HG02938 (cell line): ENCODE data around the gene SMG7.
A peak's percentile ranks its signal among the peaks of the same experiment; 100 is the strongest.
"Not testable (repeated sequence)": the region's sequence is repeated elsewhere in the genome, so short reads cannot be mapped to it uniquely, and the experiment has no call there.

Experiments
- ATAC-seq: cut with Tn5 transposase; IDR thresholded peaks from one replicate; pipeline ENCODE4 v1.9.1; 2021; ENCODE audit warnings: mild to moderate bottlenecking, moderate library complexity; ENCODE audit not compliant: unreplicated experiment

SMG7 gene, protein sequence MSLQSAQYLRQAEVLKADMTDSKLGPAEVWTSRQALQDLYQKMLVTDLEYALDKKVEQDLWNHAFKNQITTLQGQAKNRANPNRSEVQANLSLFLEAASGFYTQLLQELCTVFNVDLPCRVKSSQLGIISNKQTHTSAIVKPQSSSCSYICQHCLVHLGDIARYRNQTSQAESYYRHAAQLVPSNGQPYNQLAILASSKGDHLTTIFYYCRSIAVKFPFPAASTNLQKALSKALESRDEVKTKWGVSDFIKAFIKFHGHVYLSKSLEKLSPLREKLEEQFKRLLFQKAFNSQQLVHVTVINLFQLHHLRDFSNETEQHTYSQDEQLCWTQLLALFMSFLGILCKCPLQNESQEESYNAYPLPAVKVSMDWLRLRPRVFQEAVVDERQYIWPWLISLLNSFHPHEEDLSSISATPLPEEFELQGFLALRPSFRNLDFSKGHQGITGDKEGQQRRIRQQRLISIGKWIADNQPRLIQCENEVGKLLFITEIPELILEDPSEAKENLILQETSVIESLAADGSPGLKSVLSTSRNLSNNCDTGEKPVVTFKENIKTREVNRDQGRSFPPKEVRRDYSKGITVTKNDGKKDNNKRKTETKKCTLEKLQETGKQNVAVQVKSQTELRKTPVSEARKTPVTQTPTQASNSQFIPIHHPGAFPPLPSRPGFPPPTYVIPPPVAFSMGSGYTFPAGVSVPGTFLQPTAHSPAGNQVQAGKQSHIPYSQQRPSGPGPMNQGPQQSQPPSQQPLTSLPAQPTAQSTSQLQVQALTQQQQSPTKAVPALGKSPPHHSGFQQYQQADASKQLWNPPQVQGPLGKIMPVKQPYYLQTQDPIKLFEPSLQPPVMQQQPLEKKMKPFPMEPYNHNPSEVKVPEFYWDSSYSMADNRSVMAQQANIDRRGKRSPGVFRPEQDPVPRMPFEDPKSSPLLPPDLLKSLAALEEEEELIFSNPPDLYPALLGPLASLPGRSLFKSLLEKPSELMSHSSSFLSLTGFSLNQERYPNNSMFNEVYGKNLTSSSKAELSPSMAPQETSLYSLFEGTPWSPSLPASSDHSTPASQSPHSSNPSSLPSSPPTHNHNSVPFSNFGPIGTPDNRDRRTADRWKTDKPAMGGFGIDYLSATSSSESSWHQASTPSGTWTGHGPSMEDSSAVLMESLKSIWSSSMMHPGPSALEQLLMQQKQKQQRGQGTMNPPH

DNA sequence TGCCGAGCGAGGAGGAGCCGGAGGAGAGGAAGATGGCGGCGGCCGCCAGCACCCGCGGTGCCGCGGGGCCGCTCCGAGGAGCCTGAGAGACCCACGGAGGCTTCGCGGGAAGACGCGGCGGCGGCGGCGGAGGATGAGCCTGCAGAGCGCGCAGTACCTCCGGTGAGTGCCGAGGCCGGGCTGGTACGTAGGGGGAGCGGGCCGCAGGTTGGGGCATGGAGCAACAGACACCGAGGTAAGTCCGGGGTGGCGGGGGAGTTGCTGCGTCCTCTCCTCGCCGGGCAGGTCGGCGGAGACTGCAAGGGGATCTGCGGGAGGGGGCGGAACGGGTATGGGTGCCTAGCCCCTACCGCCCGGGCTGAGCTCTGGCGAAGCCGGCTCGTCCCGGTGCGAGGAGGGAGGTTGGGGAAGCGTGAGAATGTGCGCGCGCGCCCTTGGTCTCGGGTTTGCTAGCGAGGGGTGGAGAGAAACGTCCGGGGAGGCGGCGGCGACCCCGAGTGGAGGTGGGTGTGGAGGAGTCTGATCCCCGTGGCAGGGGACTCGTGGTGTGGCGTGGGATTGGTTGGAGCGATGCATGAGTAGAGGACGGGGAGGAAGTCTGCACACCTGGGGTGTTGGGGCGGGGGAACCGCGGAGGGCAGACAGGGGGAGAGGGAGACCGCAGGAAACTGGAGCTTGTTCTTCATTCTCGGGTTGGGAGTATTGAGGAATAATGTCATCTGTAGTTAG lies at the start of gene SMG7:
Gene SMG7, plus strand, starts transcription at position 12 of the 729 bp plus-strand sequence. Its CDS starts 122 bp downstream, at position 134.
- peak; percentile 6 for ATAC-seq

DNA sequence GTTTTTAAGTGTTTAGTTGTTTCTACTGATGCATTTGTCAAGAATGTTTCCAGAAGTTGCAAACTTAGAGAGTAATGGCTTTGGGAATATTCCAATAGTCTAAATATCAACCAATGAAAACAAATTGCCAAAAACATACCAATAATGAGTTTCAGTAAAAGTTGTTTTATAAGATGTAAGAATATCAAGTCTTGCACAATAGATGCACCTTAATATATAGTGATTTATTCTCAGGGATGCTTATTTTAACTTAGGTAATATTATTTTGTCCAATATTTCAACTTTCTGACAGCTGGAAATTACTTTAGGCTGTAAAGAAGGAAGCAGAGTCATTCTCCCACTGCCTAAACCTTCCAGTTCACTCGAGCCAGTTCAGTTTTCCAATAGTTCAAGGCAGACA lies 48.8 kb upstream of the SMG7 start:
- no peak for ATAC-seq

DNA sequence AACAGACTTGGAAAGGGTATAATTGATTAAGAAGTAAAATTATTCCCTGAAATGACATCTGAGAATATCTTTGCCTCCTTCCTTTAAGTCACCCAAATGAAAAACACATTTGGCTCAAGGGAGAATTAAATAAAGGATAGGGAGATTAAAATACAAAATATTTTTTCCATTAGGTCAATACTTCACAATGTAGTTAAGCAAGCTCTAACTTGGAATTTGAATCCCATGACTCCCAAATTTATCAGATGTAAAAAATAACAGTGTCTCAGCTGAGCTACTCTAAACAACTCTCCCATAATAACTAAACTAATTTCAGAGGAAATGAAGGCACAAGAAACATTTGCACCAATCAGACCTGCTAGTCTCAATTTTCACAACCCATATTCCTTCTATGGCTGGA lies 47.6 kb upstream of the SMG7 start:
- ATAC-seq = no peak

DNA sequence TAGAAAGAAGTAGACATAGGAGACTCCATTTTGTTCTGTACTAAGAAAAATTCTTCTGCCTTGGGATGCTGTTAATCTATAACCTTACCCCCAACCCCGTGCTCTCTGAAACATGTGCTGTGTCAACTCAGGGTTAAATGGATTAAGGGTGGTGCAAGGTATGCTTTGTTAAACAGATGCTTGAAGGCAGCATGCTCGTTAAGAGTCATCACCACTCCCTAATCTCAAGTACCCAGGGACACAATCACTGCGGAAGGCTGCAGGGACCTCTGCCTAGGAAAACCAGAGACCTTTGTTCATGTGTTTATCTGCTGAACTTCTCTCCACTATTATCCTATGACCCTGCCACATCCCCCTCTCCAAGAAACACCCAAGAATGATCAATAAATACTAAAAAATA lies 44.7 kb upstream of the SMG7 start:
- not testable (repeated sequence) for ATAC-seq

DNA sequence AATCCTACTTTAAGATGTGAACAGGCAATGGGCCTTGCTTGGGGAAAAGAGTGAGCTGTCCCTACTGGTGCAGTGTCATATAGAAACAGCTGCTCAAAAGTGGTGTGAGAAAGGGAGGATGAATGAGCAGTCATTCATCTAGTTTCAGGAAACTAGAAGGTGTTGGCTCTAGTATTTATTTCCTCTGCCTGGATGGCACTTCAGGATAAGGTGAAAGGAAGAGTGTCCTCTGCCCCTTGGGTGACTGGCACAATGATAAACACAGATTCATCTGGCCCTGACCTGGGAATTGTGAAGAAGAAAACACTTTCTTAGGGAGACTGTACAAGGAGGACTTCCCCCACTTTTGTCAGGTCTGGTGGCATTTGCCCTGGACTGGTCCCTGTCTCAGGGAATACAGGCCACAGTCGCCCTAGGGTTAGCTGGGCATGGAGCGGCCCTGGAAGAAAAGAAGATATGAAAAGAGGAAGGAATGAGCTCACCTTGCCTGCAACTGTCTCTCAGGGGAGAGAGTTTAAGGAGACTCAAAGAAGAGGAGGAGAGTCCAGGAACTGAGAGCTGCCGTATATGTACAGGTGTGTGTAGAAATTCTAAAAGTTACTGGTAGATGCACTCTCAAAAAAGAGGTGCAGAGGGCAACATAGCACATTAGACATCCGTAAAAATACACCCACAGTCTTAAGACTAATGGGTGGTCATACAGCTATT lies 40.3 kb upstream of the SMG7 start:
- no peak for ATAC-seq

DNA sequence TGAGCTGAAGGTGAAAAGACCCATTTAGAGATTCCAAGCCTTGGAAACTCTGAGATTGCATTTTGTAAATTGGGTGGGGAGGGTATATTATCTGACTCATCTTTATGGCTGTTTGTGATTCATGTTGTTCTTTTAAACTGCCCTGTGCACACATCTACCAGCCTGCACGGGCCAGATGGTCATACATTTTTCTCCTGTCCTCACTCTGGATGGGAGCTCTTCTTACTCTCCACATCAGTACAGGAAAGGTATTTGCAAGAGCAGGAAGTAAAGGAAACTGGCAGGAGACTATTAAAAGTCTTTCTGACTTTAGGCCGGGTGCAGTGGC lies 39.8 kb upstream of the SMG7 start:
- ATAC-seq = no peak

DNA sequence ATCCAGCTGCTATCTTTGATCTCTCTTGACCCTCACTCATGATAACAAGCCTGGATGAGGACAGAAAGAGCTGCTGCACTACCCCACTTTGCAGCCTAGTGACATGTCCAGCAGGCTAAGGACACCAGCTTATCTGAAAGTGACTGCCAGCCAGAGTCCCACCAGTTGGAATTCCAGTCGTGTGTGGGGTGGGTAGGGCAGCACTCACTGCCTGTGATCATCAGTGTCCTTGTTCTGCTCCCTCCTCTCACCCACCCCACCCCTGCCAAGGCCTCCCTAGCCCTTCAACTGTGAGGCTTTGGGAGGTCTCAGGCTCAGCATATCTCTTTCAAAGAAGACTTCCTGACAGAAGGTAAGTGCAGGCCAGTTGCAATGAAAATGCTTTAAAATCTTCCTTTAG lies 38.6 kb upstream of the SMG7 start:
- ATAC-seq = no peak

DNA sequence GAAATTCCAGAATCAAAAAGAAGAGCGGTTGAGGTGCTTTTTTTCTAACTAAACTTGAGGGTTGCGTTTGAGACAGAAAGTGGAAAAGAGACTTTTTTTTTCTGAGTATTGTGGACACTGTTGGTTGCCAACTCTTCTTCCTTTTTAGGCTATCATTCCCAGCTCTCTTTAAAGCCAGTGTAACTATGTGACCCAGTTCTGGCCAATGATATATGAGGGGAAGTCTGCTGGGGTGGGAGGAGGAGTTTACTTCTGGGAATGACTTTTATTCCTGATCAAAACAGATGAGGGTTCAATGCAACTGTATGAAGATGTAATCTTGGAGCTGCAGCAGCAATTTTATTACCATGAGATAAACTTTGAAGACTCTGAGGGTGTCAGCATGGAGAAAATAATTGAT lies 36.8 kb upstream of the SMG7 start:
- ATAC-seq = no peak

DNA sequence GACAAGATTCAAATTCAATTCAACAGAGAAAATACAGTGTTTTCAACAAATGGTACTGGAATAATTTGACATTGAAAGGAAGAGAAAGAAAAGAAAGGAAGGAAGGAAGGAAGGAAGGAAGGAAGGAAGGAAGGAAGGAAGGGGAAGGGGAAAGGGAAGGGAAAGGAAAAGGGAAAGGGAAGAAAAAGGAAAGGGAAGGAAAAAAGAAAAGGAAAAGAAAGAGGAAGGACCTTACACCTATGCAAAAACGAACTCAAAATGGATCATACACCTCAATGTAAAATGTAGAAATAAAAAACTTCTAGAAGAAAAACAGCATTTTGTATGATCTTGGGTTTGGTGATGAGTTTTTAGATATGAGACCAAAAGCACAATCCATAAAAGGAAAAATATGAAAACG lies 34.2 kb upstream of the SMG7 start:
- ATAC-seq = no peak

DNA sequence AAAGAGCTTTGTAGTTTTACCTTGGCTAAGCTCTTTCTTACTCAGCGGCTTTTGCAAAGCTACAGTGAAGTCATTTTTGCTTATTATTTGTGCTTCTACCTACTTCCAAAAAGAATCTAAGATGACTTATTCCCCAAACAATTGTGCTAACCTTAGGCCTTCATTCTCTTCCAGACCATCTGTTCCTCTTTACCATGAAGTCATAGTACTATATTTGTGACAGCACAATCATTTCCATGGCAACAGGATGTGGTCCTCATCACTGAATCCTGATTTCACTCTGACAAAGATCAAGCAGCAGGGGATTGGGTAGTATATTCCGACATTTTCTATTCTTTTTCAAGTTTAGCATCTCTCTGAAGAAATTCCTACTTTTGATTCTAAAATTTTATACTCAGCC lies 29.3 kb upstream of the SMG7 start:
- no peak for ATAC-seq

DNA sequence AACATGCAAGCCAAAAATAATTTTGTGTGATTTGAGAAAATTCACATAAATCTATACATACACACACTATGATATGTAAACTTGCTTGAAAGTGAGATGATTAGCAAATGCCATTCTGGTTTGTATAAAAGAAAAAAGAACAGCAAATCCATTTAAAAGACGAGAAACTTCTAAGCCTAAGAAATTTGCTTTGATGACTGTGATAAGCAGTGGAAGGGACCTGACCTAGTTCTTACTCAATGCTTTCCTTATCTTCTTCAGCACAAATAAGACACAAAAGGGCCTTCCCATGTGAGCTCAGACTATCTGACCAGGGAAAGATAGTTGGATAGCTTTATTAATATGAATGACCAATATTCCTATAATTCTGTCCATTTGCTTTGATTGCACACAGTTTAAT lies 28.8 kb upstream of the SMG7 start:
- ATAC-seq = no peak

DNA sequence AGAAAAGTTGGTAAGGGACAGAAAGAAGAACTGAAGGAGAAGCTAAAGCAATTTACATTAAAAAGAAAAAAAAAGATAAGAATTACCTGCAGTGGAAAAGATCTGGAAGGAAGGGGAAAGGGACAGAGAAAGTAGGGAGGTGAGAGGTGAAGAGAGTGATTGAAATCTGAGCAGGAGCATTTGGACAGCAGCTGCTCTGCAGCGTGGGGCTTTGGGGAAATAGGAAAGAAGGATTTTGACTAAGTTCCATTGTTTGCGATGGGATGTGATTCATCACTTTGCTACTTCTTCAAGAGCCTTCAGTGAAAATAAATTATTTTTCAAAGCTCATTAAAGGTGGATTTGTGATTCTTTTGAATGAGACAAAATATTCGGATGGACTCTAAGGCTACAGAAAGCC lies 28.1 kb upstream of the SMG7 start:
- ATAC-seq = no peak

DNA sequence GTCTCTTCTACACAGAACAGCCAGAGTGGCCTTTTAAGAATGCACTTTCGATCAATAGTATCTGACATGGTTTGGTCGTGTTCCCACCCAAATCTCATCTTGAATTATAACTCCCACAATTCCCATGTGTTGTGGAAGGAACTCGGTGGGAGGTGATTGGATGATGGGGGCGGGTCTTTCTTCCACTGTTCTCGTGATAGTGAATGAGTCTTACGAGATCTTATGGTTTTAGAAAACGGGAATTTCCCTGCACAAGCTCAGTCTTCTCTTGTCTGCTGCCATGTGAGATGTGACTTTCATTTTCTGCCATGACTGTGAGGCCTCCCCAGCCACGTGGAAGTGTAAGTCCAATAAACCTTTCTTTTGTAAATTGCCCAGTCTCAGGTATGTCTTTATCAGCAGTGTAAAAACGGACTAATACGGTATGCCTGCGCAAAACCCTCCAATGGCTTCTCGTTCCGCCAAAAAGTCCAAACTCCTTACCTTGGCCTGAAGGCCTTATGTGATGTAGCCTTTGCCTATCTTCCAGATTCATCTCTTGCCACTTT lies 23.0 kb upstream of the SMG7 start:
- ATAC-seq = no peak

DNA sequence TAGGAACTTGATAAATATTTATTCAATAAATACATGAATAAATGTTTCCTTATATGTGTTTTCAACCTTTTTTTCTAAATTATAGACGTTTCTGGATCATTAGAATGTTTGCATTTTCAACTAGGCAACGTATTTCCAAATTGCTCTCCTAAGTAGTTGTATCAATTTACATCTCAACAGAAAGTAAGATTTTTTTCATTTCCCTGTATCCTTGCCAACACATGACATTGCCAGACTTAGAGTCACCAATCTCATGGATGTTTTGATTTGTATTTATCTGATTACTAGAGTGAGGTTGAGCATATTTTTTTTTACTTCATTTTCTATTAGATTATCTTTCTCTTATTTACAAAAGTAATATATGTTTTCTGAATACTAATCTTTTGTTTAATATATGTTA lies 22.2 kb upstream of the SMG7 start:
- ATAC-seq = no peak

DNA sequence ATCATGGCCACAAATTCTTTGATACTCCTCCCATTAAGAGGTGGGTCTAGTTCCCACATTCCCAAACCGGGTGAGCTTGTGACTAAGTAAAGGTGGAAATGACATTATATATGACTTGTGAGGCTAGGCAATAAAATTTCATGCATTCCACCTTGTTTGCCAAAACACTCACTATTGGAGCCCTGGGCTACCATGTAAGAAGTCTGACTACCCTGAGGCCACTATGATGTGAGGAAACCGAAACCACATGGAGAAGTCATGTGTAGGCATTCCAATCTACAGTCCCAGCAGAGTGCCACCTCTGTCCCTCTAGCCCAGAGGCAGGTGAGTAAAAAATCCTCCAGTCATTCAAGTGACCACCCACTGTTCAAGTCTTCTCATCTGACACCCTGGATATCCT lies 17.9 kb upstream of the SMG7 start:
- no peak for ATAC-seq

DNA sequence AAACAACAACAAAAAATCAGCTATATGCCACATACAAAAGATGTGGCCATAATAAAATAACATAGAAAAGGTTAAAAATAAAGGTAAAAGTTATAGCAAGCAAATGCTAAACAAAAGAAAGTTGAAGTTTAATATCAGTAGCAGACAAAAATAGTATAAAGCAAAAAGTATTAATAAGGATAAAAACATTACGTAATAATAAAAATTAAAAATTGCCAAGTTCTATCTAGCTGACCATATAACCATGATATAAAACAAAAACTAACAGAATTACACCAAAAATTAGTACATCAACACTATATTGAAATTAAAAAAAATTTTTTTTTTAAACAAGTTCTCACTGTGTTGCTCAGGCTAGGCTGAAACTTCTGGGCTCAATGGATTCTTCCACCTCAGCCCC lies 15.5 kb upstream of the SMG7 start:
- no peak for ATAC-seq

DNA sequence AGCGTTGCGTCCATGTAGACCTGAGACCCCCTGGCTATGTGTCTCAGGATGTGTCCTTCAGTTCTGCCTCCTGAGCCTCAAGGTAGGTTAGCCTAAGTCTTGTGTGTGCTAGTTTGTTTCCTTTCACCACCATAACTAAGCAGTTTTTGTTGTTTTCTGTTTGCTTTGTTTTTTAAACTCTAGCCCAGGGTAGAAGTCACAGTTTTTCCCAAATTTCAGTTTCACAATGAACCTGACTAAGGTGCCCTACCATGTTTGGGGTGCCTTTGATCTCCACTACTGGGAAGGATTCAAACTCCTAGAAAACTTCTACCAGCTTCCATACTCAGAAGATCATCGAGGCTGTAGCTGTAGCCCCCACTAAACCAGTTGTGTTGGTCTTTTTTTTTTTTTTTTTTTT lies 14.8 kb upstream of the SMG7 start:
- no peak for ATAC-seq

DNA sequence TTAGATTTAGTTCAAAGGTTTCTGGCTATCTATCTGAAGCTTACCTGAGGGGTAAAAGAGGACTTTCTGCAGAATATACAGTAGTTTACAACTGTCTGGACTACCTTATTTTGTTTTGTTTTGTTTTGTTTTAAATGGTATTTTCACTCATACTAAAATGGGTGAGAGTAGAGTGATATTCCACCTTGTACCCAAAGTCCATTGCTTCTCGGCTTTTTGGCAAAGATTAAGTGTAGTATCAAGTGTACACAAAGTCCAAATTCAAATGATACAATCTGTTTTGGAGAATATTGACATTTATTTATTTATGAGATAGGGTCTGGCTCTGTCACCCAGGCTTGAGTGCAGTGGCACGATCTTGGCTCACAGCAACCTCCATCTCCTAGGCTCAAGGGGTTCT lies 11.7 kb upstream of the SMG7 start:
- ATAC-seq = no peak

DNA sequence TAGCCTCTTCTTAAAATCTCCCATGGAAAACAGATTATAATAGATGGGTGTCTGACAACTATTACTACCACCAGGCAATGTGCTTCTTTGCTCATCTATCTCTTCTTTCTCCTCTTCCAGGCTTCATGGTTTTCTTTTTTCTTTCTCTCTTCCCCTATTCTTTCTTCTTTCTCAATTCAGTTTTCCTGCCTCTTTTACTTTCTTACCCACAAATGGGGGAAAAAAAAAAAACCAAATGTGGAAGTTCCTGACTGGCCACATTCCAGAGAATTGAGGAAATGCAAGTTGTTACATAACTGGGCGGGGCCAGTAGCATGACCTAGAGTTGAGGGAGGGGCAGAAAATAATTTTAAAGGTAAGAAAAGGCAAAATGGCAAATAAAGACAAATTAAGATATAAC lies 10.9 kb upstream of the SMG7 start:
- ATAC-seq = no peak

DNA sequence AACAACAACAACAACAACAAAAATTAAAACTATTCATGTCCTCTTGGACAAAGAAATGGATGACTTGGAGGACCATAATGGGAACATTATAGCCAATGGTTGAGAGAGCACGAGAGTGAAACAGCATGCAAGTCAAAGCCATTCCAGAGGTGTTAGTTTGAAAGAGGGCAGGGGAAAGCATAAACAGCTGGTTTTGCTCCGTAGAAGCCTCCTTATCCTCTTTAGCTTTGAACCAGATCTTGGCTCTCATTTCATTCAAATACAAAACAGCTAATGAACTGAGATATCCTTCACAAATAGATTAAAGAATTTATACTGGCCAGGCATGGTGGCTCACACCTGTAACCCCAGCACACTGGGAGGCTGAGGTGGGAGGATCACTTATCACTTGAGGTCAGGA lies 8.7 kb upstream of the SMG7 start:
- no peak for ATAC-seq
